ENCODE measurements around the gene PTPN14.
"Not testable (repeated sequence)": the region's sequence is repeated elsewhere in the genome, so short reads cannot be mapped to it uniquely, and the experiment has no call there.

PTPN14 gene

GRCh38 chr1:214538496-214538895 lies 12.9 kb downstream of the PTPN14 start:
- Mint-ChIP-seq H3K9me3 (no peaks in the 10 kb centered on the region), H3K27me3 (peaks cover 21% of the 10 kb centered on the region), H3K4me3 (no peak overlapping the region), H3K27ac (no peak overlapping the region), H3K36me3 (ENCODE audit: low read depth) (no peaks in the 10 kb centered on the region), H3K4me1 (ENCODE audit: low read depth) (no peaks in the 10 kb centered on the region)

GRCh38 chr1:214537872-214538473 lies 13.4 kb downstream of the PTPN14 start:
- Mint-ChIP-seq H3K9me3 (no peaks in the 10 kb centered on the region), H3K27me3 (peaks cover 18% of the 10 kb centered on the region), H3K4me3 (no peak overlapping the region), H3K36me3 (ENCODE audit: low read depth) (no peaks in the 10 kb centered on the region), H3K27ac (no peak overlapping the region), H3K4me1 (ENCODE audit: low read depth) (no peaks in the 10 kb centered on the region)

GRCh38 chr1:214537219-214537618 lies 14.2 kb downstream of the PTPN14 start:
- H3K27me3 Mint-ChIP-seq = peaks cover 13% of the 10 kb centered on the region
- no peaks in the 10 kb centered on the region for H3K9me3 Mint-ChIP-seq
- H3K4me1 Mint-ChIP-seq (ENCODE audit: low read depth) = no peaks in the 10 kb centered on the region
- no peaks in the 10 kb centered on the region for H3K36me3 Mint-ChIP-seq (ENCODE audit: low read depth)
- no peak overlapping the region for H3K4me3 Mint-ChIP-seq
- H3K27ac Mint-ChIP-seq = no peak overlapping the region

GRCh38 chr1:214532070-214532469 lies 19.3 kb downstream of the PTPN14 start:
- Mint-ChIP-seq H3K4me1 (ENCODE audit: low read depth) (no peaks in the 10 kb centered on the region), H3K27ac (no peak overlapping the region), H3K4me3 (no peak overlapping the region), H3K9me3 (no peaks in the 10 kb centered on the region), H3K36me3 (ENCODE audit: low read depth) (no peaks in the 10 kb centered on the region), H3K27me3 (peaks cover 1% of the 10 kb centered on the region)

GRCh38 chr1:214525535-214526019 lies 25.8 kb downstream of the PTPN14 start:
- no peak overlapping the region for H3K4me3 Mint-ChIP-seq
- H3K4me1 Mint-ChIP-seq (ENCODE audit: low read depth) = peaks cover 10% of the 10 kb centered on the region
- H3K27ac Mint-ChIP-seq = no peak overlapping the region
- no peaks in the 10 kb centered on the region for H3K36me3 Mint-ChIP-seq (ENCODE audit: low read depth)
- peaks cover 11% of the 10 kb centered on the region for H3K27me3 Mint-ChIP-seq
- H3K9me3 Mint-ChIP-seq = no peaks in the 10 kb centered on the region

- no peaks in the 10 kb centered on the region for H3K9me3 Mint-ChIP-seq
- no peaks in the 10 kb centered on the region for H3K36me3 Mint-ChIP-seq (ENCODE audit: low read depth)
- no peak overlapping the region for H3K4me3 Mint-ChIP-seq
- no peak overlapping the region for H3K27ac Mint-ChIP-seq
- H3K27me3 Mint-ChIP-seq = peaks cover 11% of the 10 kb centered on the region
- peaks cover 10% of the 10 kb centered on the region for H3K4me1 Mint-ChIP-seq (ENCODE audit: low read depth)
These were observed 26.6 kb downstream of the PTPN14 start for GRCh38 chr1:214524824-214525223.

GRCh38 chr1:214523124-214523824 lies 28.1 kb downstream of the PTPN14 start:
- H3K27me3 Mint-ChIP-seq = peaks cover 11% of the 10 kb centered on the region
- H3K9me3 Mint-ChIP-seq = no peaks in the 10 kb centered on the region
- no peak overlapping the region for H3K27ac Mint-ChIP-seq
- peaks cover 10% of the 10 kb centered on the region for H3K4me1 Mint-ChIP-seq (ENCODE audit: low read depth)
- no peaks in the 10 kb centered on the region for H3K36me3 Mint-ChIP-seq (ENCODE audit: low read depth)
- H3K4me3 Mint-ChIP-seq = no peak overlapping the region

- H3K4me3 Mint-ChIP-seq; H3K36me3 Mint-ChIP-seq (ENCODE audit: low read depth); H3K9me3 Mint-ChIP-seq; H3K27ac Mint-ChIP-seq: not testable (repeated sequence)
- H3K4me1 Mint-ChIP-seq (ENCODE audit: low read depth) = peaks cover 10% of the 10 kb centered on the region
- H3K27me3 Mint-ChIP-seq = peaks cover 11% of the 10 kb centered on the region
These were observed 29.9 kb downstream of the PTPN14 start for GRCh38 chr1:214521458-214521857.

GRCh38 chr1:214520544-214521165 lies 30.7 kb downstream of the PTPN14 start:
- Mint-ChIP-seq H3K27ac (no peak overlapping the region), H3K4me3 (no peak overlapping the region), H3K27me3 (peaks cover 11% of the 10 kb centered on the region), H3K4me1 (ENCODE audit: low read depth) (peaks cover 9% of the 10 kb centered on the region), H3K9me3 (no peaks in the 10 kb centered on the region), H3K36me3 (ENCODE audit: low read depth) (no peaks in the 10 kb centered on the region)

GRCh38 chr1:214518361-214518760 lies 33.0 kb downstream of the PTPN14 start:
- H3K4me1 Mint-ChIP-seq (ENCODE audit: low read depth) = no peaks in the 10 kb centered on the region
- H3K27ac Mint-ChIP-seq = no peak overlapping the region
- no peaks in the 10 kb centered on the region for H3K9me3 Mint-ChIP-seq

GRCh38 chr1:214516434-214517326 lies 34.7 kb downstream of the PTPN14 start:
- Mint-ChIP-seq H3K4me3 (no peak overlapping the region), H3K27me3 (peaks cover 7% of the 10 kb centered on the region), H3K9me3 (no peaks in the 10 kb centered on the region), H3K4me1 (ENCODE audit: low read depth) (no peaks in the 10 kb centered on the region), H3K36me3 (ENCODE audit: low read depth) (no peaks in the 10 kb centered on the region), H3K27ac (no peak overlapping the region)

More at GRCh38 chr1:214518361-214518760, 33.0 kb downstream of the PTPN14 start:
- Mint-ChIP-seq H3K4me3 (no peak overlapping the region), H3K27me3 (peaks cover 7% of the 10 kb centered on the region), H3K36me3 (ENCODE audit: low read depth) (no peaks in the 10 kb centered on the region)

- Mint-ChIP-seq H3K27me3 (peaks cover 7% of the 10 kb centered on the region), H3K9me3 (no peaks in the 10 kb centered on the region), H3K36me3 (ENCODE audit: low read depth) (no peaks in the 10 kb centered on the region), H3K4me1 (ENCODE audit: low read depth) (no peaks in the 10 kb centered on the region), H3K27ac (no peak overlapping the region), H3K4me3 (no peak overlapping the region)
These were observed 35.6 kb downstream of the PTPN14 start for GRCh38 chr1:214515544-214516433.

GRCh38 chr1:214514819-214515383 lies 36.5 kb downstream of the PTPN14 start:
- no peaks in the 10 kb centered on the region for H3K36me3 Mint-ChIP-seq (ENCODE audit: low read depth)
- peaks cover 14% of the 10 kb centered on the region for H3K27me3 Mint-ChIP-seq
- H3K4me3 Mint-ChIP-seq = no peak overlapping the region
- no peak overlapping the region for H3K27ac Mint-ChIP-seq
- H3K9me3 Mint-ChIP-seq = peaks cover 6% of the 10 kb centered on the region
- H3K4me1 Mint-ChIP-seq (ENCODE audit: low read depth) = no peaks in the 10 kb centered on the region
